NCI-H2081 (cell line): ENCODE results near the gene SURF6.
A peak's percentile ranks its signal among the peaks of the same experiment; 100 is the strongest.
"Not testable (repeated sequence)": the region's sequence is repeated elsewhere in the genome, so short reads cannot be mapped to it uniquely, and the experiment has no call there.

Source experiments
- DNase-seq, 2 experiments: peaks; one replicate each; lab custom pipeline; 2025; lab: John Stamatoyannopoulos, UW

Gene SURF6

DNA sequence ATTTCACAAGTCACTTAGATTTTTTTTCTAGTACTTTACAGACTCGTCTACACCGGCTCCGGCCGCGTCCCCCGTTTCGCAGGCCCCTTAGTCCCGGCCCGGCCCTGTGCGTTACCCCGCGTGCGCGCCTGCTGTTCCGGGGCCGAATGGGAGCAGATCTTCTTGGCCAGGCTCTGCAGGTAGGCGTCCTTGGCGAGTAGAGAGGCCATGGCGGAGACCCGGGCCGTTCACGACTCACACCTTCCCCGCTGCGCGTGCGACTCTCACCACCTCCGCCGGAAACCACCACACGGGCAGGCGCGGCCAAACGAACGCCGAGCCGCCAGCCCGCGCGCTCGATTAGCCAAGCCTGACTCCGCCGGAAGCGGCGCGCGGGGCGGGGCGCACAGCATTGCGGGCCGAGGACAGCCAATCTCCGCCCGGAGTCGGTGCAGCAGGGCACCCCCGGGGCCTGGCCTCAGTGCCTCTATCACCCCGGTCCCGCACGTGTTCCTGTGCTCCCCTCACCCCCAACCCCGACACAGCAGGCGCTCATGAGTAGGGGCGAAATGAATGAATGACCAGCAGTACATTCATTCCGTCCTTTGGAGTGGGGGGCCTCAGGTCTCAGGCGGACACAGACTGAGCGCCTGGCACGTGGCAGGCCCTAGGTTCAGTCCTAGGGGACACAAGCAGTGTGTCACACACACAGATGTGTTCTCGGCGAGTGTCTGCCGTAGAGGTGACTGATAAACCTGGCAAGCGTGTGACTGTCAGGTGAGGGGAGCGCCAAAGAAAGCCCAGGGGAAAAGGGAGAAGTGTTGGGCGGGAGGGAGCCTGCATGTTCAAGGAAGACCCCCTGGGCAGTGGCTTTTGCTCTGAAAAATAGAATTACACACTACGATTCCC, at the start of gene SURF6:
Gene SURF6 (minus strand): TSS at position 265 of the 888 bp plus-strand sequence. CDS start 56 bp downstream, at position 209.
- DNase-seq: peak; percentile 93 to 95

DNA sequence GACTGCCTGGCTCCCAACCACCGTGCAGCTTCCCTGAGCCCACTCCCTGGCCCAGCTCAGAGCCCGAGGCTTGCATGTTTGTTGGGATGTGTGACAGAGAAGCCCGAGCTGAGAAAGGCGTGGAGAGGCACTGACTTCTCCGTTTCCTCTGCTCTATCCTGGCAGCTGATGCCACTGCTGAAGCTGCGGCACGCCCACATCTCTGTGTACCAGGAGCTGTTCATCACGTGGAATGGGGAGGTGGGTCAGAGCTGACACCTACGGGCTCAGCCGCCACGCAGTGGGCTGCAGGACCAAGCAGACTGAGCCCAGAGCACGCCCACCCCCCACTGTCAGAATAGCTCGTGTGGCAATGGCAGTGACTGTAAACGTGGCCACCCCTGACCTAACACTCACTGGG, 49.5 kb upstream of the SURF6 start:
- DNase-seq: no peak

DNA sequence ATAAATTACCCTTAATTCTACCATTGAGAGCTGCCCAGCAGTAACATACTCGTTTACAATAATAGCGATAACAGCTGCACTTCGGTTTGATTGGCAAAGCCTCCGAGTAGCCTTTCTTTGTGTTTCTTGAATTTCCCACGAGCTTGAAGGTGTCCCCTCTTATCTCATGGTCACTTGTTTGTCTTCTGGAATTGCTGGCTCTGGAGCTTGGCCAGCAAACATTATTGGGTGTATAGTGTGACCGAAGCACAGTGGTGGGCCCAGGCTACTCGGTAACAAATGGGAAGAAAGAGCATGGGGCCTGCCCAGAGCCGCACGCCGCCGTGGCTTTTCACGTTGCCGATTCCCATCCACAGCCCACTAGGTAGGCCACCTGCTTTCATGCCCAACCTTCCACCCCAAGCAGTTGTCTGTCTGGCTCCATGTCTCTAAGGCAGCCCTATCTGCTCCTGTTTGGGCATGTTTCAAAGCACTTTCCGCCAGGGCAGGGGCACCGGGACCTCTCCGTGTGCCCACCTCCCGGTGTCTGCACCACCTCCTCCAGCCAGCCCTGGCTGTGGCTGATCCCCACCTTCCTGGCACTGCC, 48.8 kb upstream of the SURF6 start:
- DNase-seq: no peak

DNA sequence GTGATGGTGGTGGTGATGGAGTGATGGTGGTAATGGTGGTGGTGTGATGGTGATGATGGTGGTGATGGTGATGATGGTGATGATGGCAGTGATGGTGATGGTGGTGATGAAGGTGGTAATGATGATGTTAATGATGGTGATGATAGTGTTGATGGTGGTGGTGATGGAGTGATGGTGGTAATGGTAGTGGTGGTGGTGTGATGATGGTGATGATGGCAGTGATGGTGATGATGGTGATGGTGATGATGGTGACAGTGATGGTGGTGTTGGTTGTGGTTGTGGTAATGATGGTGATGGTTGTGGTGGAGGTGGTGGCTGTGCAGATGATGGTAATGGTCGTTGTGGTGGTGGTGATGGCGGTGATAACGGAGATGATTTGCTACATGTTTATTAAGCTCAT, 47.5 kb upstream of the SURF6 start:
- DNase-seq: no peak

DNA sequence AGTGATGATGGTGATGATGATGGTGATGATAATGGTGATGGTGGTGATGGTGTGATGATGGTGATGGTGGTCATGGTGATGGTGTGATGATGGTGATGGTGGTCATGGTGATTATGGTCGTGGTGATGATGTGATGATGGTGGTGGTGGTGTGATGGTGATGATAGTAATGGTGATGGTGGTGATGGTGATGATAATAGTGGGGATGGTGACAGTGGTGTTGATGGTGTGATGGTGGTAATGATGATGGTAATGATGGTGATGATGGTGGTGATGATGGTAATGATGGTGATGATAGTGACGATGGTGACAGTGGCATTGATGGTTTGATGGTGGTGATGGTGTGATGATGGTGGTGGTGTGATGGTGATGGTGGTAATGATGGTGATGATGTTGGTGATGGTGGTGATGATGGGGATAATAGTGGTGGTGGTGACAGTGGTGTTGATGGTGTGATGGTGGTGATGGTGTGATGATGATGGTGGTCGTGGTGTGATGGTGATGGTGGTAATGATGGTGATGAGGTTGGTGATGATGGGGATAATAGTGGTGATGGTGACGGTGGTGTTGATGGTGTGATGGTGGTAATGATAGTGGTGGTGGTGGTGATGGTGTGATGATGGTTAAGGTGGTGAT, 46.6 kb upstream of the SURF6 start:
- DNase-seq: no peak

DNA sequence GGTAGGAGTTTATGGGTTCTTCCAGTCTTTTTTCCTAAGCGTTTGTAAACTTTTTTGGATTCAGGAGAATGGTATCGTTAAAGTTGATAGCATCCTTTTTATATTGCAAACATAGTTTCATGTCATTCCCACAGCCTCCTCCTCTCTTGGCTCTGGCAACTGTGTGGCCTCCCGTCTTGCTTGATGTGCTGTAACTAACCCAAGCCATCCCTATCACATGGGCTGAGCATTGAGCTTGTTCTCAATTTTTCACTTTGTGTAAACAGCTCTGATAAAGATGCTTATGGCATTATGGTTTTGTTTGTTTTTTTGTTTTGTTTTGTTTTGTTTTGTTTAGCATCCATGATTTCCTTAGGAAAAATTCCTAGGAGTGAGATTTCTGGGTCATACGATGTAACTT, 44.7 kb upstream of the SURF6 start:
- no peak for DNase-seq

DNA sequence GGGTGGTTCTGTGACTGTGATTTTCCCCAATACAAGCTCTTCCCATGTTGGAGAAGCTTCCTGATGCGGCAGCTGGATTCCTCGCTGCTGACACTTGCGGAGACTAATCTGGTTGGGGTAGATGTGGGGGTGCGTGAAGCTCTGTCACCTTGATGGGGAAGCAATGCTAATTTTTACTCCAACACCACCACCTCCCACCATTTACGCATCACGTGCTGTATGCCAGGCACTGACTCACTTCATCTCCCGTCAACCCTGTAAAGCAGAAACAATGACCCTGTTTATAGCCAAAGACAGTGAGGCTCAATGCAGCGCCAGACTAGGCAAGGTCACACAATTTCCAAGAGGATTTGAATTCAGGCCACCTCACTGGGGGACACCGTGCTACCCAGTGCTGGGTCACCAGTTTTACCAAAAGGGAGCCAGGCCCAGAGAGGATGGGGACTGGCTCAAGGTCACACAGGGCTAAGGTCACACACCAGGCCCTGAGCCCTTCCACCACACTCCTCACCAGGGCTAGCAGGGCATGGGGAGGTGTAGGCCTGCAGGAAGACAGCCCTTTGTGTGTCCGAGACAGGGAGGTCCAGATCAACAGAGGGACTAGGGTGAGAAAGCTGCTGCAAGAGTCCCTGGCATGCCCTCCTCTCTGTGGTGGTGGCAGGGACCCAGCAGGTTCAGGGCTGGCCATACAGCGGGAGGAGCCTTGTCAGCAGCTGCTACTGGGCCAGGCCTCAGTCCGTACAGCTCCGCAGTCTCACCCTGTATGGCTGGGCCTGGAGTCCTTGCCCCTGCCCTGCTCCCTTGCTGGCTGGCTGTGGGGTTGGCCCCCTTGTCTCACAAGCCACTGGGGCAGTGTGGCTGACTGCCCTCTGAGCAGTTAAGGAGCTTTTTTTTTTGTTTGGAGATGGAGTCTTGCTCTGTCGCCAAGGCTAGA, 43.4 kb upstream of the SURF6 start:
- DNase-seq: no peak

DNA sequence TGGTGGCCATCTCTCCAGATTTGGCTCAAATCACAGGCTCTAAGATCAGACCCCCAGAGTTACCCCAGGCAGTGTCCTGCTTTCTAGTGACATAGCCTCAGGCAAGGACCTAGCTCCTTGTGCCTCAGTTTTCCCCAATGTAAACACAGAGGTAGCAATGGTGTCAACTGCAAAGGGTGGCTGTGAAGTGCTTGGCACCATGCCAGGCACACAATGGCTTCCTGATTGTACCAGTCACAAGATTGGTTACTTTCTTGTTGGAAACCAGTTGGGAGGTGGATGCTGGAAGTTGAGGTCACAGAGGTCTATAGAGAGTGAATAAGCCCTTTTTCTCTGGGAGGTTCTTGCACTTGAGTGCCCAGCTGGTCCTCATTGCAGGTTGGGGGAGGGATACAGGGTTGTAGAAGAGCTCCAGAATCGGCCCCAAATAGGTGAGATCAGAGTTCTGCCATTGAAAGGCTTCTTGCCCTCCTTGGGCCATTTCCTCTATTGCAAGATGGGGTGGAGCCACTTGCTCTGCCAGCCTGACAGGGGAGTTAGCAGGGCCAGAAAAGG, 42.5 kb upstream of the SURF6 start:
- no peak for DNase-seq

DNA sequence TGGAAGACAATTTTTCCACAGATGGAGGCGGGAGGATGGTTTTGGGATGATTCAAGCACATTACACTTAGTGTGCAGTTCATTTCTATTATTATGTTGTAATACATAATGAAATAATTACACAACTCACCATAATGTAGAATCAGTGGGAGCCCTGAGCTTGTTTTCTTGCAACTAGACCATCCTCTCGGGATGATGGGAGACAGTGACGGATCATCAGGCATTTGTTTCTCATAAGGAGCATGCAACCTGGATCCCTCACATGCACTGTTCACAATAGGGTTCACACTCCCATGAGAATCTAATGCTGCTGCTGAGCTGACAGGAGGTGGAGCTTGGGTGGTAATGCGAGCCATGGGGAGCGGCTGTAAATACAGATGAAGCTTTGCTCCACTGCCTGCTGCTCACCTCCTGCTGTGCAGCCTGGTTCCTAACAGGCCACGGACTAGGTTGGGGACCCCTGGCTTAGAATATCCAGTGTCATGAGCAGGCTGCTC, 41.8 kb upstream of the SURF6 start:
- DNase-seq: peak; percentile 31 to 79

DNA sequence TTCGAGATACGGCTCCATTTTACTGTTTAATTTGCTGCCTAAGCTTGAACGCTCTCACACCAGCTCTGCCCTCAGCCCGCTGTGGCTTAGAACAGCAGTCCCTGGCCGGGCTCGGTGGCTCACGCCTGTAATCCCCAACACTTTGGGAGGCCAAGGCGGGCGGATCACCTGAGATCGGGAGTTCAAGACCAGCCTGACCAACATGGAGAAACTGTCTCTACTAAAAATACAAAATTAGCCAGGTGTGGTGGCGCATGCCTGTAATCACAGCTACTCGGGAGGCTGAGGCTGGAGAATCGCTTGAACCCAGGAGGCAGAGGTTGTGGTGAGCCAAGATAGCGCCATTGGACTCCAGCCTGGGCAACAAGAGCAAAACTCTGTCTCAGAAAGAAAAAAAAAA, 41.3 kb upstream of the SURF6 start:
- DNase-seq: not testable (repeated sequence)

DNA sequence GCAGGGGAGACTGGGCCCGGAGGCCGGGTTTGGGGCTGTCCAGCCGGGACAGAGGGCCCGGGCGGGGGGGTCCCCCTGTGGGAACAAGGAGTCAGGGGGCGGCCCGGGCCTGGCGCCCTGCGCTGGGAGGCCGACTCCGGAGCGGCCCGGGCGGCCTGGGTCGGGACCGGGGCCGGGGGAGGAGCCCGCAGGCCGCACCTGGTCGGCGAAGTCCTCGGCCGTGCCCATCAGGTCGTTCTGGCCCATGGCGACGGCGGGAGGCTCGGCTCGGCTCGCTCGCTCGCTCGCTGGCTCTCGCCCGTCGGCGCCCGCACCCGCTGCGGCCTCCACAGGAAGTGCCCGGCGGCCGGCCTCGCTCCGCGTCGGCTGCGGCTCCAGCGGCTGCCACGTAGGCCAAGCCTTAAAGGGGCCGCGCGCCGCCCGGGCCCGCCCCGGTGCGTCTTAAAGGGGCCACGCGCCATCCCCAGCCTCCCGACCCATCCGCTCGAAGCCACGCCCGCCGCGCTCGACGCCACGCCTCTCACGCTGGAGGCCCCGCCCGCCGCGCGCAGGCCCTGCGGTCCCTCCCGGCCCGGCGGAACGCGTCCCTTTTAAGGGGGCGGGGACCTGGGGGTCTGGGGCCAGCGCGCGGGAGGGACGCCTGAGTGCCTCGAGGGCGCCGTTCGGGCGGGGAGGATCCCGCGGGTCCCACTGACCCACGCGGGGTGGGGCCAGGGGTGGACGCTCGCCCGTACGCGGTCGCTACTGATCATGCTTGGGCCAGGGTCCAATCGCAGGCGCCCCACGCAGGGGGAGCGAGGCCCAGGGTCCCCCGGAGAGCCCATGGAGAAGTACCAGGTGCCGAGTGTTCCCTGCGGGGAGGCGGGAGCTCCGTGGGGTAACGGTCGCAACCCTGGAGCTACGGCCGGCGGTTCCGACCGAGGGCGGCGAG, 40.0 kb upstream of the SURF6 start, which contains the start of the genes STKLD1 and SURF4:
Gene STKLD1 (plus strand): TSS at position 643 of the 931 bp plus-strand sequence. CDS start 108 bp downstream, at position 751.
Gene SURF4 (minus strand): TSS at position 337 of the 931 bp plus-strand sequence. CDS start 91 bp downstream, at position 246.
- DNase-seq: peak; percentile 96

DNA sequence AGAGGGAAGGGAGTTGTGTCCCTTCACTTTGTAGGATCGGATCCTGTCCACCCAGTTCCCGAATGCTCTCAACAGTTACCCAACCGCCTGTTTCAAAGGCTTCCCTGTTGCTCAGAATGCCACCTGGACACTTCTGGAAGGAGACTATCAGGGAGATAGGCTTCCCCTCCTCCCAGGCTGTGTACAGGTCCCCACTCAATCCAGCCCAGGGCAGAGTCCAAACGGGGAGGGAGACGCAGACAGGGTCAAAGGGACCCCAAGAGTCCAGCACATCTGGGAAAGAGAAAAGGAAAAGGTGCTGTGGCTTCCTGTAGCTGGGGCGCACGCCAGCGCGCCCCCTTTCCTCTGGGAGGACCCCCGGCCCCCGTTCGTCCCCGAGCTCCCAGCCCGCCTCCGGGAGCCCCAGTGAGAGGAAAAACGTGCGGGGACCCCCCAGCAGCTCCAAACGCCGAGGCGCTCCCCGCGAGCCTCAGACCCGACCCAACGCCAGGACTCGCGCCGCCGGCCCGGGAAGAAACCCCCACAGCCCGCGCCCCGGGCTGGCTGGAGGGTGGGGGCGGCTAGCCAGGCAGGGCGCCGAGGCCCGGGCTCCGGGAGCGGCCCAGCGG, 39.2 kb upstream of the SURF6 start:
- peak in 1 of 2 experiments; percentile 62 for DNase-seq

DNA sequence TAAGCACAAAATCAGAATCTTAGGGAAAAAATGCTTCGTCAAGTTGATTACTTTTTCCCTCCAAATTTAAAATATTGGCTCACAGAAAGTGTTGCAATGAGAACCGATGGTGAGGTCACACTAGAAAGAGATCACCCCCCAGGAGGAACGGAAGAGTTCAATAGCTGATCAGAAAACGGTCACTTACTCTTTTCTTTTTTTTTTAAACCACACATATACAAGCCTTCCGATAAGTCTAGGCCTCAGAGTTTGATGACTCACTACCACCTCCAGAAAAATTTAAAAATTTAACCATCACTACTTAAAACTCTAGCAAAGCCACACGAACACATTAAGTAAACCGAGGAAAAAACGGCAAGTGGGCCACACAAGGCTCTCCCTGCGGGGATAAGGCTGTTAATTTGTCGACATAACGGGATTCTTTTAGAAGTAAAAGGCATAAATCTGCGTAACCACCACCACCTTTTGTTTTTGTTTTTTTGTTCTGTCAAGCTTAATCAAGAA, 38.7 kb upstream of the SURF6 start:
- no peak for DNase-seq

DNA sequence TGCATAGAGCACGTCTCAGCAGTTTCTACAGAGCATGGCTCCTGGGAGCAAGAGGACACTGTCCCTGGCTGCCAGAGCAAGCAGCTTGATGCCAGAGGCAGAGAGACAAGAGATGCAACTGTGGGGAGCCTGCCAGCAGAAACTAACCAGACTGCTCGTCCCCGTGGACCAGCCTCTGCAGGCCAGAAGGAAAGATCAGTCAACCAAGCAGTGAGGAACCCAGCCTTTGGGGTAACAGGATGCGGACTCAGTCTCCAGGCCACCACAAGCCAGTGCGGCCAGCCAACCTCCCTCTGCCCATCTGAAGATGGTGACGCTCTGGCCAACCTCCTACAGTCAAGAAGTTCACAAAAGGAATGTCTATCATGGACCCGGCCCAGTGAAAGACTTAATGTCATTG, 36.2 kb upstream of the SURF6 start:
- no peak for DNase-seq

DNA sequence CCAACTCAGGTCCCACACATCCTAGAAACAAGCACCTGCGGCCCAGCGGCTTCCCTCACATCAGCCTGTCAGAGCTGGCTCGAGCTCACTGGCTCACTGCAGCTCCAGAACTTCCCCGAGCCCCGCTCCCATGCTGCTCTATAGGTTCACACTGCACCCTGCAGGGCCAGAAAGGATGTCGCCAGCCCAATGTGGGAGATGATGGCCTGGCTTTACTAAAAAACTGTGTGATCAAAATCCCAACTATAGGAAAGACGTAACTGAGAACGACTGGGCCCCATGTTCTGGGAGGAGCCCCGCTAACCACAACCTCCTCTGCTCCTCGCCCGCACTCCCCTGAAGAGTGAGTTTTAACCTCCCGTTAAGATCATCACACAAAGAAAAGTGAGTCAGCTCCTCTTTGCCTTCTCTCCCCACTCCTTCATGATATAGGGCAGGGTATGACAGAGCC, 35.3 kb upstream of the SURF6 start:
- no peak for DNase-seq

DNA sequence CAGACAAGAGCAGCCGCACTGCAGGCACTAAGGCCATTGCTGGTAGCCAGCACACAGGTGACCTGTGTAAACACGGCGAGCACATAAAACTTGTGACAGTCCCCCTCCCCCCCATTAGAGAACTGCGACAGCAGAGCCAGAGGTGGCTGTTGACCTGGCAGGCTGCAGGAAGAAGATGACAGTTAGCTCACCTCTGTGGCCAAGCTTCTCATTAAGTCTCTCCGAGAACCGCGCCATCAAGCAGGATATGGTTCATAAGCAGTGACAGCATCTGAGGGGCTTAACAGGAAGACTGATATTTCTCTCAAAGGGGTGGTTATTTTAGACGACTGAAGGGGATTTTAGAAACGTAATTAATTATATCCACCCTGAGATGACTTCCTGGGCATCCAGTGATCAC, 34.7 kb upstream of the SURF6 start:
- DNase-seq: no peak

DNA sequence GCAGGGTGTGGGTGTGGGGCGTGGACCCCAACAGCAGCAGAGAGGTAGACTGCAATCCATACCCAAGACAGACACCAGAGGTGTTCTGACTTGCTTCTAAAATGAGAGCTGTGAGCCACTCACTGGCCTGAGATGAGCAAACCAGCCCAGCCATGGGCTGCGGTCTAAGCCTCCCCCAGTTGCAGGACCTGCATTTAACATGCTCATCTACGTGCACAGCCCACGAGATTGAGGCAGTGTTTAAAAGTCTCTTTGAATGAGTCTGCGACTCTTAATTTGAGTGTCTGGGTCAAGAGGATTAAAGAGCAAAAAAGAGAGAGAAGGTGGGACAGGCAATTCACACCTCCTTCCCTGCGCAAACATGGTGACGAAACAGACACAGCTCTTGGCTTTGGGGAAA, 33.9 kb upstream of the SURF6 start:
- no peak for DNase-seq

DNA sequence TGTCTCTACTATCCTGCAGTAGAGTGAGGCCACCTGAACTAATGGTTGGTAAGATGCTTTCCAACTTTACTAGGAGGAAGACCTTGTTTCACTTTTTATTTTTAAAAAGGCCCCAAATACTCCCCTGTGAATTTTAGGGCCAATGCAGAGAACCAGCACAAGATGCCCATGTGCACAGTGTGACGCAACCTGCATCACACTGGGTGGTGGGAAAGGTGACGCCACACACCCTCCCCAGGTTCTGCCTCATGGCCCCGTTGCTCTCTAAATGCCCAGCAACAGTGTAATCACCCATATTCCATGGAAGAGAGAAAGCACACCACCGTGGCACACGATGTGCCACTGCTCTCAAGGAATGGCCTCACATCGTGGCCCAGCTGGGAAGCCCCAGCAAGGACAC, 33.4 kb upstream of the SURF6 start:
- DNase-seq: no peak

DNA sequence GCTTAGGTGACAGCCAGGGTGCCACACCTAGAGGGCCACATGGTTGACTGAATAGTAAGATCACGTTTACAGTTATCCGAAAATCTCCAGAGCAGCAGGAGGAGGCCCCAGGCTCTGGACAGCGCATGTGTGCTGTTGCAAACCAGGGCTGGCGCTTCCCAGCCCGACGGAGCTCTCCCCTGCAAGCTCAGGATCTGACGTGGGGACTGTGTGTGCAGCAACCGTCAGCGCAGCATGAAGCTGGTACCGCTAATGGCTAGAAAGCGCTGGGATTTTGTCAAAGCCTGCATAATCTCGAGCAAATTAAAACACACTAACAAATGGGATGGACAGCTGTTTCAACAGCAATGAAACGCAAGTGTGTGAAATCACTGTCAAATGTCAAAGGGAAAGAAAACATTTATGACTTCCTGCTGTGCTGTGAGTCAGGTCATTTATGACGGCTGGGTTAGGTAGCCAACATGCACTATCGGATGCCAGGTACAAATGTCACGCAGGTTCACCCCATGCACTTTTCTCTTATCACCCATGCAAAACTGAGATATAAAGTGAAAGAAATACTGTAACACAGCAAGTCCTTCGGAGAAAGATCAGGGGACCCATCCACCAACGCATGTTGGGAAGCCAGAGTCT, 32.4 kb upstream of the SURF6 start:
- DNase-seq: peak; percentile 85 to 96
